GM12878 (cell line): ENCODE results near the gene RAB37. TPM values are rescaled to one million over a fixed set of nuclear protein-coding genes. Genes with fewer than 3 reads are reported as not detected.

Source experiments
- ATAC-seq: fragments of 200-7000 bp; cut with Tn5 transposase; 3 replicates; pipeline ENCODE4 v1.9.1; 2020; ENCODE audit warnings: mild to moderate bottlenecking, moderate library complexity
- BruUV-seq: library from RNA; stranded (reverse); fragments of 400-500 nt; replicated peaks from 2 replicates; lab custom pipeline; 2021; lab: Mats Ljungman, UMichigan
- CTCF ChIA-PET: fragments of 300-600 bp; sonication (Branson Sonifier 250); formaldehyde crosslinking; extraction: SDS; loops from one replicate; lab custom pipeline; 2021; ENCODE audit warnings: inconsistent platforms; lab: Yijun Ruan, JAX
- POLR2A ChIA-PET: fragments of 350-600 bp; formaldehyde crosslinking; extraction: SDS; loops from one replicate; lab custom pipeline; 2021; ENCODE audit warnings: inconsistent platforms; lab: Charles Lee
- RAD21 ChIA-PET: fragments of 300-600 bp; sonication (Branson Sonifier 250); formaldehyde crosslinking; loops from one replicate; lab custom pipeline; 2023; ENCODE audit warnings: antibody characterized with exemption; ENCODE audit not compliant: unreplicated experiment; lab: Charles Lee
- SMC1A ChIA-PET: fragments of 300-600 bp; sonication (Branson Sonifier 250); formaldehyde crosslinking; loops from one replicate; lab custom pipeline; 2023; ENCODE audit not compliant: unreplicated experiment, uncharacterized antibody; lab: Charles Lee
- DNase-seq: peaks from one replicate; pipeline ENCODE4 v3.0.0-alpha.2; 2011; ENCODE audit warnings: low read depth, low spot score
- FAIRE-seq: peaks from 3 replicates; lab custom pipeline; 2011; peaks lifted over from hg19 to GRCh38; lab: Jason Lieb, UNC
- H2AFZ ChIP-seq: 2 replicates; pipeline ENCODE4 v1.6.0; 2011; ENCODE audit warnings: low read depth, low read length, control low read depth; ENCODE audit not compliant: control insufficient read depth
- H3K27ac ChIP-seq: 2 replicates; pipeline ENCODE4 v1.5.1; 2011; ENCODE audit warnings: control low read depth; ENCODE audit not compliant: control insufficient read depth, insufficient read depth
- H3K27me3 ChIP-seq, 2 experiments: replicated peaks in 1 of 2; 2 replicates each; pipeline versions ENCODE4 v1.6.0 to v1.6.1; 2011; ENCODE audit warnings: low read length in 1 of 2; ENCODE audit not compliant: control insufficient read depth in 2 of 2, insufficient read depth in 2 of 2
- H3K36me3 ChIP-seq, 2 experiments: 2 replicates each; pipeline ENCODE4 v1.5.1; 2011; ENCODE audit warnings: low read length in 1 of 2; ENCODE audit not compliant: control insufficient read depth in 2 of 2, insufficient read depth in 2 of 2
- H3K4me1 ChIP-seq: 2 replicates; pipeline ENCODE4 v1.6.1; 2011; ENCODE audit warnings: mild to moderate bottlenecking, low read length, moderate library complexity, mixed read lengths; ENCODE audit not compliant: control insufficient read depth, insufficient read depth
- H3K4me2 ChIP-seq: 2 replicates; pipeline ENCODE4 v1.6.0; 2011; ENCODE audit warnings: control low read depth; ENCODE audit not compliant: control insufficient read depth, insufficient read depth
- H3K4me3 ChIP-seq: fragments of 200-600 bp; sonication (generic); 2 replicates; pipeline ENCODE4 v1.5.1; 2016
- H3K79me2 ChIP-seq: 2 replicates; pipeline ENCODE4 v1.6.0; 2011; ENCODE audit warnings: low read length; ENCODE audit not compliant: control insufficient read depth, insufficient read depth
- H3K9ac ChIP-seq: 2 replicates; pipeline ENCODE4 v1.8.0; 2011; ENCODE audit warnings: low read length, control low read depth, mixed read lengths; ENCODE audit not compliant: control insufficient read depth, insufficient read depth
- H3K9me3 ChIP-seq: replicated peaks from 3 replicates; pipeline ENCODE4 v1.5.1; 2011; ENCODE audit warnings: mild to moderate bottlenecking, low read length; ENCODE audit not compliant: control insufficient read depth, insufficient read depth
- H4K20me1 ChIP-seq: 2 replicates; pipeline ENCODE4 v1.6.0; 2011; ENCODE audit not compliant: control insufficient read depth, insufficient read depth
- BCL11A ChIP-seq: IDR thresholded peaks from 2 replicates; pipeline ENCODE4 v1.6.1; 2011; ENCODE audit warnings: low read depth, low read length
- CBX3 ChIP-seq: fragments of 200-600 bp; sonication (generic); IDR thresholded peaks from 2 replicates; pipeline ENCODE4 v1.6.1; 2016; ENCODE audit warnings: low read depth, borderline replicate concordance
- CHD4 ChIP-seq: fragments of 200-600 bp; sonication (generic); IDR thresholded peaks from 2 replicates; pipeline ENCODE4 v1.6.1; 2016; ENCODE audit warnings: mild to moderate bottlenecking
- MTA3 ChIP-seq: IDR thresholded peaks from 2 replicates; pipeline ENCODE4 v1.6.1; 2012; ENCODE audit warnings: low read length, inconsistent platforms, borderline replicate concordance
- NFYB ChIP-seq: IDR thresholded peaks from 2 replicates; pipeline ENCODE4 v1.6.1; 2011; ENCODE audit warnings: low read depth, mild to moderate bottlenecking, low read length, improper control_type of control experiment, moderate library complexity; ENCODE audit not compliant: insufficient read depth
- PAX5 ChIP-seq: IDR thresholded peaks from 2 replicates; pipeline ENCODE4 v1.6.1; 2011; ENCODE audit warnings: low read depth, low read length, borderline replicate concordance
- RBBP5 ChIP-seq: fragments of 200-600 bp; sonication (generic); conservative IDR thresholded peaks from 2 replicates; pipeline ENCODE4 v1.6.1; 2016
- SIN3A ChIP-seq: IDR thresholded peaks from 2 replicates; pipeline ENCODE4 v1.6.1; 2012; ENCODE audit warnings: low read depth, low read length, improper control_type of control experiment
- YBX1 ChIP-seq: fragments of 450-650 bp; IDR thresholded peaks from 2 replicates; pipeline ENCODE4 v1.6.1; 2016; ENCODE audit warnings: antibody characterized with exemption
- ZSCAN29 ChIP-seq: fragments of 450-650 bp; IDR thresholded peaks from 2 replicates; pipeline ENCODE4 v1.6.1; 2017; ENCODE audit warnings: mild to moderate bottlenecking, moderate library complexity
- ZZZ3 ChIP-seq: IDR thresholded peaks from 2 replicates; pipeline ENCODE4 v1.6.1; 2011; ENCODE audit warnings: low read depth; ENCODE audit not compliant: control insufficient read depth, insufficient read length
- WGBS: methylation state at CpG from one replicate; pipeline ENCODE4 v1.1.6; 2016; ENCODE audit warnings: low lambda C conversion rate; ENCODE audit not compliant: insufficient replicate concordance, insufficient coverage; ENCODE audit errors: missing lambda C conversion rate; 5-methylcytosine and 5-hydroxymethylcytosine counted together
- in situ Hi-C: fragments of 300-500 bp; cut with MboI; formaldehyde crosslinking; loops from 9 replicates; pipeline ENCODE4 v1.14.3; 2018; ENCODE audit warnings: mixed read lengths
- intact Hi-C: fragments of 100-400 bp; cut with micrococcal nuclease; formaldehyde crosslinking; loops from one replicate; pipeline ENCODE4 v1.14.2; 2022; ENCODE audit not compliant: unreplicated experiment
- polyA plus RNA-seq, 11 experiments: library from polyadenylated mRNA; depleted of rRNA in 4 of 11; unstranded in 6 of 11; stranded (reverse) in 5 of 11; fragments of >200 nt; fragmentation: Nextera tagmentation in 4 of 11; fragmentation: Illumina TruSeq in 1 of 11; extraction: Ambion mirVana in 4 of 11; extraction: Trizol in 1 of 11; gene quantifications; 1 replicate in 1 of 11; 2 replicates in 10 of 11; pipeline versions ENCODE4 v1.2.1 to v1.2.3, GENCODE V29; 2011 to 2016; ENCODE audit warnings: inconsistent platforms in 2 of 11, missing spikeins in 2 of 11, low read depth in 1 of 11
- total RNA-seq, 4 experiments: library from RNA; depleted of rRNA in 3 of 4; stranded (reverse); fragments of >200 nt in 3 of 4; fragmentation: Illumina TruSeq in 1 of 4; extraction: Trizol in 1 of 4; gene quantifications; 2 replicates each; pipeline versions ENCODE4 v1.2.1 to v1.2.3, GENCODE V29; 2013 to 2021
- TF ChIP-seq, protein P1 (sequence below): IDR thresholded peaks from 2 replicates; pipeline ENCODE4 v1.6.1; 2011; ENCODE audit warnings: low read depth, mild to moderate bottlenecking, low read length, moderate library complexity, borderline replicate concordance; ENCODE audit errors: extremely low read depth
- TF ChIP-seq, protein P2 (sequence below): IDR thresholded peaks from 2 replicates; pipeline ENCODE4 v1.6.1; 2012; ENCODE audit warnings: low read depth, low read length, improper control_type of control experiment
- TF ChIP-seq, protein P3 (sequence below): fragments of 450-650 bp; conservative IDR thresholded peaks from 2 replicates; pipeline ENCODE4 v1.6.1; 2017; ENCODE audit warnings: mild to moderate bottlenecking, moderate library complexity

RAB37 gene
- total and polyA plus RNA-seq, 10 of the 15 experiments (the other 5 are each of a cell fraction or from before 2014, with no cell fraction given): 0.48 to 5.6 (median 1.7) TPM

DNA sequence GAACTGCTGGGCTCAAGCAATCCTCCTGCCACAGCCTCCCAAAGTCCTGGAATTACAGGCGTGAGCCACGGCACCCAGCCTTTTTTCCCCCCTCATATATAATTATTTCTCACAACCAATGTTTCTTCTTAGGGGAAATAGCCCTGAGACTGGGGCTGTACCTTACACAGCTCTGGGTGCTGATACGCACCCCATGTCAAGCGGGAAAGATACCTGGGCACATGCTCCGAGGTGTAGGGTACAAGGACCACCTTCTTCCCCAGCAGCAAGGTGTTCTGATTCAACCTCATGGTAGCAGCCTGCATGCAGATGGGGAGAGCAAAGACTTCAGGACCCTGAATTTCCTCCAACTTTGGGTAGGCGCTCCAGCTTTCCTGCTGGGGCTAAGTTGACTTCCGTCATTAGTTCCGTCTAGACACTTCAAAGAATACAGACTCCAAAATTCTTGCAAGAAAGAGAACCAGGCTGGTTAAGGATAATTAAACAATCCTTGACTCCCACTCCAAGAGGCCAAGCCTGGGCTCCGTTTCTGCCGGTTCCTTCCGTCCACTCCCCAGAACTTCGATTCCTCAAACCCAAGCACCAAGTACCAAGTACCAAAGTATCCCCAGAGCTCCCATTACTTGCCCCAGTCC lies 38.5 kb downstream of the RAB37 start (continued):
- TF ChIP-seq NFYB: no peak
- TF ChIP-seq ZSCAN29: no peak
- TF ChIP-seq, protein P1, sequence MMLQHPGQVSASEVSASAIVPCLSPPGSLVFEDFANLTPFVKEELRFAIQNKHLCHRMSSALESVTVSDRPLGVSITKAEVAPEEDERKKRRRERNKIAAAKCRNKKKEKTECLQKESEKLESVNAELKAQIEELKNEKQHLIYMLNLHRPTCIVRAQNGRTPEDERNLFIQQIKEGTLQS: no peak
- TF ChIP-seq ZZZ3: no peak
- no peak for TF ChIP-seq MTA3
- TF ChIP-seq, protein P2, sequence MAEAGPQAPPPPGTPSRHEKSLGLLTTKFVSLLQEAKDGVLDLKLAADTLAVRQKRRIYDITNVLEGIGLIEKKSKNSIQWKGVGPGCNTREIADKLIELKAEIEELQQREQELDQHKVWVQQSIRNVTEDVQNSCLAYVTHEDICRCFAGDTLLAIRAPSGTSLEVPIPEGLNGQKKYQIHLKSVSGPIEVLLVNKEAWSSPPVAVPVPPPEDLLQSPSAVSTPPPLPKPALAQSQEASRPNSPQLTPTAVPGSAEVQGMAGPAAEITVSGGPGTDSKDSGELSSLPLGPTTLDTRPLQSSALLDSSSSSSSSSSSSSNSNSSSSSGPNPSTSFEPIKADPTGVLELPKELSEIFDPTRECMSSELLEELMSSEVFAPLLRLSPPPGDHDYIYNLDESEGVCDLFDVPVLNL: no peak

DNA sequence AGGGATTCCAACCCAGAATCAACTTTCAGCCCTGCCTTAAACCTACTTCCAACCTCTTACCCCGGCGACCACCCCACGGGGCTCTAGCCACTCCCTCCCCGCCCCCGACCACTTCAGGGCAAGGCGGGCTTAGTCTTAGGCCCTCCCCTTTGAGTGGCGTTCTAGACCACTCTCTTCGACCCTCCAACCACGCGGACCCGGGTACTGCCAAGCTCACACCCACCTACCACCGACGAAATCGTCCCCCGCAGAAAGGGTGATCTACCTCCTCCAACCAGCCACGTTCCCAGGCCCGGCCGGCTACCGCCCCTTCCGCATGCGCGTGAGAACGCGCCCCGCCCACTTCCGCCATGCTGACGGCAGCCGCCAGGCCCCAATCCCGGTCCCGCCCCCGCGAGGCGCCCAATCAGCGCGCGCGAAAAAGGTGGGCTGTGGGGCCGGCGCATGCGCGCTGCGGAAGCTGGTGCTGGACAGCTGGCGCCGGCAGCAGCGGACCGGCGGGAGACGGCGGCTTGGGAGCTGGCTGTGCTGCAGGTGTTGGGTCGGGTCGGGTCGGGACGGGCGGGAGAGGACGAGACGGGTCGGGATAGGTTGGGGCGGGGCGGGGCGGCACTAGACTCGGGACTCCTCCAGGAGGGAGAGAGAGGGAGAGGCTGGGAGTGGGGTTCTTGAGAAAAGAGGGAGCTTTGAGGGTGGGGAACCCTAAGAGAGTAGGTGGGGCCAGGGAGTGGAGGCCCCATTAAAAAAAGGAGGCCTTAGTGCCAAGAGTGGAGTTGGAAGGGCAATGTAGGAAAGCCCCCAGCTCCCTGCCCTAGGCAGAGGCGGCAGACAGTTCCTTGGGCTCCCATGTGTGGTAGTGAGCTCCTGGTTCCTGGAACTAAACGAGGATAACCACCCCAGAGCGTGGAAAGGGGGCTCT lies 39.2 kb downstream of the RAB37 start, which contains the start of gene NAT9:
NAT9 (minus strand) TSS at position 302 of the 919 bp plus-strand sequence. CDS start 647 bp downstream, outside the sequence.
- WGBS: 1% methylated on average over 46 of the region's 64 CpGs
- Histone ChIP-seq H3K9ac (peak within 1 kb of the TSS; percentile 86), H3K79me2 (peaks cover 16% of the 10 kb centered on the region), H3K9me3 (no peaks in the 10 kb centered on the region), H3K27me3 (no peaks in the 10 kb centered on the region), H3K4me3 (peak within 1 kb of the TSS; percentile 73), H2AFZ (peak within 1 kb of the TSS; percentile 91), H3K36me3 (peaks cover 12 to 18% of the 10 kb centered on the region in 2 experiments; a peak in 3 of 4 replicates), H3K4me1 (peaks cover 28% of the 10 kb centered on the region), H3K4me2 (peak within 1 kb of the TSS; percentile 95), H3K27ac (peak within 1 kb of the TSS; percentile 59), H4K20me1 (no peaks in the 10 kb centered on the region; the same call in 1 of the 2 replicates)
- DNase-seq: peak; percentile 82
- ChIA-PET SMC1A (interaction anchor here (0.8 to 2.9 kb wide), 7 partner anchors 16 to 184 kb away, joined by 3 to 10 read pairs (median 5); no protein-coding TSS in a partner anchor), CTCF (interaction anchor here (0.7 to 3.4 kb wide), 11 partner anchors 16 to 216 kb away, joined by 3 to 17 read pairs (median 3); partner anchors contain the start of gene RAB37), RAD21 (interaction anchor here (0.6 to 3.5 kb wide), 12 partner anchors 15 to 395 kb away, joined by 3 to 13 read pairs (median 4); partner anchors contain the start of genes FDXR and RAB37), POLR2A (interaction anchor here (0.6 to 2.3 kb wide), 14 partner anchors 16 to 1010 kb away, joined by 3 to 15 read pairs (median 5); partner anchors contain the start of gene FDXR)
- peak; percentile 88 for FAIRE-seq
- intact Hi-C loops (no loop called here), in situ Hi-C loops (no loop called here)
- no TSS peak for BruUV-seq
- ATAC-seq: peak; percentile 91
- TF ChIP-seq, protein P3, sequence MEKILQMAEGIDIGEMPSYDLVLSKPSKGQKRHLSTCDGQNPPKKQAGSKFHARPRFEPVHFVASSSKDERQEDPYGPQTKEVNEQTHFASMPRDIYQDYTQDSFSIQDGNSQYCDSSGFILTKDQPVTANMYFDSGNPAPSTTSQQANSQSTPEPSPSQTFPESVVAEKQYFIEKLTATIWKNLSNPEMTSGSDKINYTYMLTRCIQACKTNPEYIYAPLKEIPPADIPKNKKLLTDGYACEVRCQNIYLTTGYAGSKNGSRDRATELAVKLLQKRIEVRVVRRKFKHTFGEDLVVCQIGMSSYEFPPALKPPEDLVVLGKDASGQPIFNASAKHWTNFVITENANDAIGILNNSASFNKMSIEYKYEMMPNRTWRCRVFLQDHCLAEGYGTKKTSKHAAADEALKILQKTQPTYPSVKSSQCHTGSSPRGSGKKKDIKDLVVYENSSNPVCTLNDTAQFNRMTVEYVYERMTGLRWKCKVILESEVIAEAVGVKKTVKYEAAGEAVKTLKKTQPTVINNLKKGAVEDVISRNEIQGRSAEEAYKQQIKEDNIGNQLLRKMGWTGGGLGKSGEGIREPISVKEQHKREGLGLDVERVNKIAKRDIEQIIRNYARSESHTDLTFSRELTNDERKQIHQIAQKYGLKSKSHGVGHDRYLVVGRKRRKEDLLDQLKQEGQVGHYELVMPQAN: peak; percentile 87
- TF ChIP-seq BCL11A: no peak
- TF ChIP-seq PAX5: peak; percentile 13; the same call in 1 of the 2 replicates
- TF ChIP-seq YBX1: no peak
- TF ChIP-seq CHD4: no peak
- no peak for TF ChIP-seq CBX3
- TF ChIP-seq RBBP5: no peak
- peak; percentile 93 for TF ChIP-seq SIN3A
